ENCODE measurements around the gene UNC13C.

The UNC13C gene

GRCh38 chr15:54659646-54660045, 681.4 kb downstream of the UNC13C start:
- no peak for DNase-seq (ENCODE audit: low spot score)

- DNase-seq (ENCODE audit: low spot score) = no peak
Observed at GRCh38 chr15:54660356-54660755, 682.1 kb downstream of the UNC13C start.

- DNase-seq (ENCODE audit: low spot score) = no peak
Observed at GRCh38 chr15:54675241-54675640, 697.0 kb downstream of the UNC13C start.

GRCh38 chr15:54681584-54681983, 703.3 kb downstream of the UNC13C start:
- DNase-seq (ENCODE audit: low spot score) = no peak
